Osteoblast (primary cell): Measurements from ENCODE around the gene RAB6C. TPM values are rescaled to one million over a fixed set of nuclear protein-coding genes. Genes with fewer than 3 reads are reported as not detected.
A peak's percentile ranks its signal among the peaks of the same experiment; 100 is the strongest.
"Not testable (repeated sequence)": the region's sequence is repeated elsewhere in the genome, so short reads cannot be mapped to it uniquely, and the experiment has no call there.

Source experiments
- DNase-seq: peaks from one replicate; pipeline ENCODE4 v3.0.0; 2011; ENCODE audit warnings: low spot score, mixed read lengths; ENCODE audit not compliant: insufficient read length; ENCODE audit errors: missing footprints
- H2AFZ ChIP-seq: 2 replicates; pipeline ENCODE4 v1.6.0; 2011; ENCODE audit warnings: mild to moderate bottlenecking, low read length
- H3K27ac ChIP-seq: 2 replicates; pipeline ENCODE4 v1.5.1; 2011; ENCODE audit warnings: mild to moderate bottlenecking, low read depth, low read length, moderate library complexity
- H3K27me3 ChIP-seq: 2 replicates; pipeline ENCODE4 v1.6.0; 2012; ENCODE audit warnings: mild to moderate bottlenecking, control low read depth, inconsistent platforms, low read length, moderate library complexity; ENCODE audit not compliant: insufficient read depth
- H3K36me3 ChIP-seq: 2 replicates; pipeline ENCODE4 v1.5.1; 2011; ENCODE audit warnings: mild to moderate bottlenecking, low read length, control low read depth, moderate library complexity; ENCODE audit not compliant: insufficient read depth
- H3K4me1 ChIP-seq: 2 replicates; pipeline ENCODE4 v1.5.1; 2011; ENCODE audit warnings: mild to moderate bottlenecking, low read length, control low read depth, moderate library complexity; ENCODE audit not compliant: insufficient read depth
- H3K4me2 ChIP-seq: 2 replicates; pipeline ENCODE4 v1.6.0; 2011; ENCODE audit warnings: mild to moderate bottlenecking, low read length; ENCODE audit not compliant: insufficient read depth
- H3K4me3 ChIP-seq: fragments of 200-600 bp; sonication (generic); 3 replicates; pipeline ENCODE4 v1.5.1; 2012; ENCODE audit warnings: mild to moderate bottlenecking, low read length, inconsistent platforms; ENCODE audit not compliant: insufficient read depth
- H3K79me2 ChIP-seq: 2 replicates; pipeline ENCODE4 v1.6.0; 2012; ENCODE audit warnings: mild to moderate bottlenecking, low read length, control low read depth, inconsistent platforms; ENCODE audit not compliant: insufficient read depth
- H3K9me3 ChIP-seq: 2 replicates; pipeline ENCODE4 v1.5.1; 2011; ENCODE audit warnings: low read depth, low read length, control low read depth
- H4K20me1 ChIP-seq: 2 replicates; pipeline ENCODE4 v1.6.0; 2012; ENCODE audit warnings: mild to moderate bottlenecking, low read length, control low read depth; ENCODE audit not compliant: insufficient read depth
- total RNA-seq: library from RNA; depleted of rRNA; stranded (reverse); fragments of >200 nt; gene quantifications from 2 replicates; pipeline ENCODE4 v1.2.3, GENCODE V29; 2012
- TF ChIP-seq, protein P1 (sequence below): IDR thresholded peaks from 2 replicates; pipeline ENCODE4 v1.5.1; 2011; ENCODE audit warnings: mild to moderate bottlenecking, low read depth, low read length, moderate library complexity; ENCODE audit errors: extremely low read depth

Gene RAB6C
- total RNA-seq, 1 donor, result not detected

DNA sequence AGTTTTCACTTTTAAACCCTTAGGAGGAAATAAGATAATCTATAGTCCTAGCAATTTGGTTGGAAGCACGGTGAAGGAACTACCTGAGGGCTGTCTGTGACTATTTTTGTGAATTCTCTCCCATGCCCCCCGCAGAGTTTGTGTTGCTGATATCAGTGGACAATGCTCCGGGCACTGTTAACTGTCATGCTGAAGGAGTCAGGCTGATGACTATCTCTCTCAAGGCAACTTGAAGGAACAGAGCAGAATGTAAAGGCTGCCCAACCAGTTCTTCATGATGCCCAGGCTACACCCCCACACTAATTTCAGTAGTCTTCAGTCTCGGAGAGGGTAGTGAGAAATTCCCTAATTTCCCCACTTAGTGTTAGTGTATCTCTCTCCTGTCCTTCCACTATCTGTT is 21.6 kb upstream of the RAB6C start:
- Histone ChIP-seq H3K4me2 (no peak overlapping the region), H3K36me3 (no peaks in the 10 kb centered on the region), H3K9me3 (no peaks in the 10 kb centered on the region), H4K20me1 (no peaks in the 10 kb centered on the region), H2AFZ (no peak overlapping the region), H3K4me1 (no peaks in the 10 kb centered on the region), H3K4me3 (no peak overlapping the region), H3K27me3 (no peaks in the 10 kb centered on the region), H3K27ac (no peak overlapping the region), H3K79me2 (no peaks in the 10 kb centered on the region)
- TF ChIP-seq, protein P1, sequence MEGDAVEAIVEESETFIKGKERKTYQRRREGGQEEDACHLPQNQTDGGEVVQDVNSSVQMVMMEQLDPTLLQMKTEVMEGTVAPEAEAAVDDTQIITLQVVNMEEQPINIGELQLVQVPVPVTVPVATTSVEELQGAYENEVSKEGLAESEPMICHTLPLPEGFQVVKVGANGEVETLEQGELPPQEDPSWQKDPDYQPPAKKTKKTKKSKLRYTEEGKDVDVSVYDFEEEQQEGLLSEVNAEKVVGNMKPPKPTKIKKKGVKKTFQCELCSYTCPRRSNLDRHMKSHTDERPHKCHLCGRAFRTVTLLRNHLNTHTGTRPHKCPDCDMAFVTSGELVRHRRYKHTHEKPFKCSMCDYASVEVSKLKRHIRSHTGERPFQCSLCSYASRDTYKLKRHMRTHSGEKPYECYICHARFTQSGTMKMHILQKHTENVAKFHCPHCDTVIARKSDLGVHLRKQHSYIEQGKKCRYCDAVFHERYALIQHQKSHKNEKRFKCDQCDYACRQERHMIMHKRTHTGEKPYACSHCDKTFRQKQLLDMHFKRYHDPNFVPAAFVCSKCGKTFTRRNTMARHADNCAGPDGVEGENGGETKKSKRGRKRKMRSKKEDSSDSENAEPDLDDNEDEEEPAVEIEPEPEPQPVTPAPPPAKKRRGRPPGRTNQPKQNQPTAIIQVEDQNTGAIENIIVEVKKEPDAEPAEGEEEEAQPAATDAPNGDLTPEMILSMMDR, result no peak
- no peak for DNase-seq

DNA sequence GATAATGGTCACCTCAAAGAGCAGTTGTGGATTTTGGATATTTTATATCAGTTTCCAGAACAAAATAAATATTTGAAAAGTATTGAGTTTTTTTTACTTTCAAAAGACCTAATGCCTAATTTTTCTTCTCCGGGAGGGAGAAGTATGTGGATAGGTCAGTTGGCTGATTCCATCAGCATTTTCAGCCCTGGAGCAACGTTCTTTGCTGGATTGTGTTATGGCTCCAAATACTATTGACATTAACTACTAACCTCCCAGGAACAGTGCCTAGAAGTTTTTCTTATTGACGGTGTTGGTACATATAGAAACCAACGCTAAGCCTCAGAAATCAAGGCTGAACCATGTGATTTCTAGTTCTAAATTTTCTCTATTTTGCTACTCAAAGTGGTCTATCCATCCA is 20.7 kb upstream of the RAB6C start:
- not testable (repeated sequence) for H3K79me2 ChIP-seq, H4K20me1 ChIP-seq, H3K27ac ChIP-seq, H3K36me3 ChIP-seq, H3K9me3 ChIP-seq, H2AFZ ChIP-seq, DNase-seq, H3K4me2 ChIP-seq, H3K27me3 ChIP-seq, H3K4me1 ChIP-seq, H3K4me3 ChIP-seq

DNA sequence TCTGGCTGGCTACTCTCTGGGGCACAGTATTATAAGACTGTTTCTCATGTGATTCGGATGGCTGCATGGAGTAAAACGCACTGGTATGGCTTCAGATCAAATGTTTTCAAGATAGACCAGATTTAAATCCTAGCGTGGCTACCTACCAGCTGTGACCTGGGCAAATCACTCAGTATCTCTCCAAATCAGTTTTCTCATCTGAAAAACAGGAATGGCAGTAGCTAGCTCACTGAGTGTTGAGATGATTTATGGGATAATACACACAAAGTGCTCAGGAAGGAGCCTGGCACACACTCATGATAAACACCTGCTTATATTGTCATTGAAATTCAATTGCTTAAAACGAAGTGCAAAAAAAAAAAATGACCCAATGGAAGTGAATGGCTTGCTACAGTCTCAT is 10.9 kb upstream of the RAB6C start:
- H3K79me2 ChIP-seq, H3K4me1 ChIP-seq, H3K4me2 ChIP-seq, H3K4me3 ChIP-seq, H3K9me3 ChIP-seq, DNase-seq, H2AFZ ChIP-seq, H4K20me1 ChIP-seq, H3K27me3 ChIP-seq, H3K27ac ChIP-seq, H3K36me3 ChIP-seq: not testable (repeated sequence)

DNA sequence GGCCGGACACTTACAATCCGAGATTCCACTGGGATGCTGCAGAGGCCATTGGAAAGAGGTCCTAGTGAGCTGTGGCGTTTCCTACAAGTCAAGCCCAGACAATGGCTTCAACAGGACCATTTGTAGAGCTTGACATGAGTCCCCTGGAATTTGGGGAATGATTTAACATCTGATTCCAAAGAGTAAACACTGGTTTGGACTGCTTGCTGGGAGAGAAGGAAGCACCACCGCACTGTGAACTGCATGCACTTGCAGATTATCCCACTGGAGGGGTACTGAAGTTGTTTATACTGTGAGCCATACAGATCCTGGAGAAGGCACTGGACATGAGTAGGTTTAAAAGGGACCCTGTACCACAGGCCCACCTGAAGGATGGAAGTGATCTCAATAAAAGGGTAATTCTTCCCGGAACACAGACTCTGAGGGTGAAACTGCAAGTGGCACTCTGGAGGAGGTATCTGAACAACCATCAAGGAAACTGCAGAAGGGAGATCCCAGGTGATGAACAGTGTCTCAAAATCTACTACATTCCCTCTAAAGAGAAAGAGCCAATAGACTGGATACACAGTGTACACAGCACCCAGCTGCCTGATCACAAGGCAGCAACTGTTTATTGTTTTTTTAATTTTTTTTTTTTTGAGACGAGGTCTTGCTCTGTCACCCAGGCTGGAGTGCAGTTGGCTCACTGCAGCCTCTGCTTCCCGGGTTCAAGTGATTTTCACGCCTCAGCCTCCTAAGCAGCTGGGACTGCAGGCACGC is 4.3 kb upstream of the RAB6C start:
- H2AFZ ChIP-seq, result no peak overlapping the region
- DNase-seq, result peak; percentile 42
- TF ChIP-seq, protein P1, result no peak

DNA sequence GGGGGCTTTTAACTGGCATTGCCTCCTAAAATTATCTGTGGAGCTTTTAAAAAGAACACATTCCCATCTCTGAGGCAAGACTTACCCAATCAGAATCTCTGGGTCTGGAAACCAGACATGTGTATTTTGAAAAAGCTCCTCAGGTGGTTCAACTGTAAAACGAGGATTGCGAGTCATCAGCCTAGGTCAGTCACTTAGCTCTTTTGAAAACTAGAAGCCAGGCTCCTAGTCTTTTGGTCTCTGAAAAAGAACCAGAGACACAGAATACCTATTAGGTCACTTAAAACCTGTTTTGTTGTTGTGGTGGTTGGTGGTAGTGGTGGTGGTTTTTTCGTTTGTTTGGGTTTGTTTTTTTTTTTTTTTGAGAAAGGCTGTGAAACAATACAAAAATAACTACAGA is 2.5 kb upstream of the RAB6C start:
- H3K4me3 ChIP-seq, DNase-seq, H3K36me3 ChIP-seq, H3K27me3 ChIP-seq, H2AFZ ChIP-seq, H3K9me3 ChIP-seq, H3K27ac ChIP-seq, H3K4me1 ChIP-seq, H3K79me2 ChIP-seq, H4K20me1 ChIP-seq, H3K4me2 ChIP-seq: not testable (repeated sequence)

More for the DNA sequence above, 4.3 kb upstream of the RAB6C start:
- Histone ChIP-seq H3K79me2 (no peaks in the 10 kb centered on the region), H3K4me1 (no peaks in the 10 kb centered on the region), H3K27ac (no peak overlapping the region), H3K4me2 (no peak overlapping the region), H3K4me3 (no peak overlapping the region), H3K27me3 (no peaks in the 10 kb centered on the region), H3K9me3 (no peaks in the 10 kb centered on the region), H4K20me1 (no peaks in the 10 kb centered on the region), H3K36me3 (no peaks in the 10 kb centered on the region)
